CD14-positive monocyte (primary cell): ENCODE results near the gene SACM1L. TPM values are rescaled to one million over a fixed set of nuclear protein-coding genes. Genes with fewer than 3 reads are reported as not detected.
"Not testable (repeated sequence)": the region's sequence is repeated elsewhere in the genome, so short reads cannot be mapped to it uniquely, and the experiment has no call there.

Source experiments
- DNase-seq, 3 donors: peaks; one replicate each; pipeline ENCODE4 v3.0.0-alpha.2; 2011 to 2022
- H2AFZ ChIP-seq: 2 replicates; pipeline ENCODE4 v1.6.0; 2012; ENCODE audit warnings: mild to moderate bottlenecking, low read depth, low read length, inconsistent platforms; ENCODE audit not compliant: insufficient read depth, poor library complexity, severe bottlenecking
- H3K27ac ChIP-seq, 2 donors: 1 replicate in 1 of 2; 2 replicates in 1 of 2; pipeline ENCODE4 v1.5.1; 2012 to 2013; ENCODE audit warnings: low read length in 2 of 2, control low read depth in 1 of 2, inconsistent platforms in 1 of 2, low read depth in 1 of 2, mild to moderate bottlenecking in 1 of 2
- H3K27me3 ChIP-seq, 2 donors: one replicate each; pipeline versions ENCODE4 v1.6.0 to v1.6.1; 2011 to 2013; ENCODE audit warnings: low read length in 2 of 2; ENCODE audit not compliant: control insufficient read depth in 2 of 2, insufficient read depth in 2 of 2
- H3K36me3 ChIP-seq, 2 donors: replicated peaks in 1 of 2; 1 replicate in 1 of 2; 2 replicates in 1 of 2; pipeline versions ENCODE4 v1.5.1 to v1.6.1; 2012 to 2013; ENCODE audit warnings: low read length in 2 of 2, control low read depth in 1 of 2, inconsistent platforms in 1 of 2, mild to moderate bottlenecking in 1 of 2; ENCODE audit not compliant: insufficient read depth in 2 of 2, control insufficient read depth in 1 of 2
- H3K4me1 ChIP-seq, 2 donors: 1 replicate in 1 of 2; 2 replicates in 1 of 2; pipeline versions ENCODE4 v1.5.1 to v1.6.1; 2012 to 2013; ENCODE audit warnings: low read length in 2 of 2, control low read depth in 1 of 2, inconsistent platforms in 1 of 2, mild to moderate bottlenecking in 1 of 2, moderate library complexity in 1 of 2; ENCODE audit not compliant: insufficient read depth in 2 of 2, control insufficient read depth in 1 of 2
- H3K4me2 ChIP-seq: replicated peaks from 2 replicates; pipeline ENCODE3; 2012; ENCODE audit warnings: low read length, moderate library complexity, mild to moderate bottlenecking; ENCODE audit not compliant: poor library complexity, severe bottlenecking; ENCODE audit errors: extremely low read depth
- H3K4me3 ChIP-seq, 3 experiments: fragments of 200-600 bp in 1 of 3; sonication (generic) in 1 of 3; replicated peaks in 1 of 3; 1 replicate in 2 of 3; 2 replicates in 1 of 3; pipeline ENCODE4 v1.5.1; 2011 to 2013; ENCODE audit warnings: low read length in 3 of 3, mild to moderate bottlenecking in 3 of 3, control low read depth in 2 of 3, low read depth in 2 of 3, inconsistent platforms in 1 of 3, moderate library complexity in 1 of 3
- H3K79me2 ChIP-seq: 2 replicates; pipeline ENCODE4 v1.6.0; 2012; ENCODE audit warnings: mild to moderate bottlenecking, control low read depth, inconsistent platforms, low read length, moderate library complexity; ENCODE audit not compliant: insufficient read depth
- H3K9ac ChIP-seq: 2 replicates; pipeline ENCODE4 v1.6.0; 2017; ENCODE audit warnings: low read length, mild to moderate bottlenecking; ENCODE audit not compliant: insufficient read depth, poor library complexity, severe bottlenecking
- H3K9me3 ChIP-seq, 2 donors: replicated peaks in 1 of 2; 1 replicate in 1 of 2; 2 replicates in 1 of 2; pipeline versions ENCODE4 v1.5.1 to v1.6.1; 2012 to 2013; ENCODE audit warnings: low read length in 2 of 2, control low read depth in 1 of 2; ENCODE audit not compliant: control insufficient read depth in 1 of 2, insufficient read depth in 1 of 2
- H4K20me1 ChIP-seq: 2 replicates; pipeline ENCODE4 v1.6.0; 2012; ENCODE audit warnings: mild to moderate bottlenecking, low read length, control low read depth, moderate library complexity; ENCODE audit not compliant: insufficient read depth
- H3K27ac Mint-ChIP-seq, 7 donors: one replicate each; pipeline ENCODE4 v1.8.0; 2020; ENCODE audit warnings: mild to moderate bottlenecking in 7 of 7, mixed read lengths in 7 of 7, moderate library complexity in 6 of 7, inconsistent platforms in 2 of 7
- H3K27me3 Mint-ChIP-seq, 3 donors: one replicate each; pipeline ENCODE4 v1.8.0; 2021 to 2022; ENCODE audit warnings: low read depth in 3 of 3, mild to moderate bottlenecking in 3 of 3, mixed read lengths in 3 of 3, moderate library complexity in 3 of 3, inconsistent platforms in 1 of 3
- H3K36me3 Mint-ChIP-seq, 2 donors: one replicate each; pipeline ENCODE4 v1.8.0; 2020; ENCODE audit warnings: mixed read lengths in 2 of 2, inconsistent platforms in 1 of 2, mild to moderate bottlenecking in 1 of 2
- H3K4me1 Mint-ChIP-seq: one replicate; pipeline ENCODE4 v1.8.0; 2020; ENCODE audit warnings: mild to moderate bottlenecking, mixed read lengths
- H3K4me3 Mint-ChIP-seq, 2 donors: one replicate each; pipeline ENCODE4 v1.8.0; 2020; ENCODE audit warnings: mild to moderate bottlenecking in 2 of 2, mixed read lengths in 2 of 2, moderate library complexity in 1 of 2
- H3K9me3 Mint-ChIP-seq, 7 donors: one replicate each; pipeline ENCODE4 v1.8.0; 2020 to 2022; ENCODE audit warnings: mixed read lengths in 7 of 7, mild to moderate bottlenecking in 6 of 7, moderate library complexity in 6 of 7, inconsistent platforms in 2 of 7
- CTCF ChIP-seq: fragments of 200-600 bp; IDR thresholded peaks from one replicate; pipeline ENCODE4 v1.8.0; 2022; ENCODE audit warnings: antibody characterized with exemption, mild to moderate bottlenecking
- WGBS: methylation state at CpG from one replicate; pipeline ENCODE4 v1.1.5; 2013; ENCODE audit warnings: missing lambda C conversion rate; ENCODE audit not compliant: insufficient coverage; 5-methylcytosine and 5-hydroxymethylcytosine counted together
- intact Hi-C, 2 donors: fragments of 100-400 bp; cut with micrococcal nuclease; formaldehyde crosslinking; loops; one replicate each; pipeline versions ENCODE4 v1.15.0 to v1.15.1; 2023
- polyA plus RNA-seq, 3 donors: library from polyadenylated mRNA; depleted of rRNA in 1 of 3; unstranded in 2 of 3; stranded (reverse) in 1 of 3; fragments of 300-500 nt in 2 of 3; fragments of >200 nt in 1 of 3; fragmentation: Illumina TruSeq in 2 of 3; gene quantifications; 1 replicate in 2 of 3; 2 replicates in 1 of 3; pipeline ENCODE4 v1.2.3, GENCODE V29; 2012 to 2021

Gene SACM1L
- polyA plus RNA-seq, 3 donors = 14.6 to 25.7 (median 21.5) TPM

DNA sequence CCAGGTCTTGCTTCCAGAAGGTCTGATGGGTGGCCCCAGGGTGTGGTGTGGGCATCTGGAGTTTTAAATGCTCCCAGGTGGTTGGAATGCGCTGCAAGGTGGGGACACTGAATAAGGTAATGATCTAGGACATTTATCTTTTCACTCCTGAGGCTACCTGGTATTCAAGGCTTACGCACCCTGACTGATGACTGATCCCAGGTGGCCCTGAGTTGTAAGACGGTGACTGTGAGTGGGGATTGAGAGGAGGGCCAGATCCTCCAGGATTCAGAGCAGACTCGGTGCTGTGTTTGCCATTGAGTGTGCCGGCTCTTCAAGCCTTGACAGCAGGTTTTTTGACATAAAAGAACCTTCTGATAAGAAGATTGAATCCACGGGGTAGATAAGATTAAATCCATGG is 66.9 kb downstream of the SACM1L start:
- Mint-ChIP-seq H3K27ac (no peak overlapping the region), H3K9me3 (no peaks in the 10 kb centered on the region), H3K27me3 (peaks cover 0 to 2% (median 0%) of the 10 kb centered on the region in 3 donors), H3K4me3 (no peak overlapping the region), H3K36me3 (no peaks in the 10 kb centered on the region), H3K4me1 (no peaks in the 10 kb centered on the region)
- no peaks in the 10 kb centered on the region for H3K4me1 ChIP-seq
- H2AFZ ChIP-seq = no peak overlapping the region
- no peaks in the 10 kb centered on the region for H4K20me1 ChIP-seq
- H3K27me3 ChIP-seq = no peaks in the 10 kb centered on the region
- no peak overlapping the region for H3K4me3 ChIP-seq
- 100% methylated on average over 5 of the region's 6 CpGs for WGBS
- no peak for DNase-seq
- H3K36me3 ChIP-seq = no peaks in the 10 kb centered on the region
- no peaks in the 10 kb centered on the region for H3K79me2 ChIP-seq
- H3K4me2 ChIP-seq = no peak overlapping the region
- TF ChIP-seq CTCF = no peak
- H3K9me3 ChIP-seq = no peaks in the 10 kb centered on the region
- H3K27ac ChIP-seq = no peak overlapping the region
- intact Hi-C loops = no loop called here
- H3K9ac ChIP-seq = no peak overlapping the region

DNA sequence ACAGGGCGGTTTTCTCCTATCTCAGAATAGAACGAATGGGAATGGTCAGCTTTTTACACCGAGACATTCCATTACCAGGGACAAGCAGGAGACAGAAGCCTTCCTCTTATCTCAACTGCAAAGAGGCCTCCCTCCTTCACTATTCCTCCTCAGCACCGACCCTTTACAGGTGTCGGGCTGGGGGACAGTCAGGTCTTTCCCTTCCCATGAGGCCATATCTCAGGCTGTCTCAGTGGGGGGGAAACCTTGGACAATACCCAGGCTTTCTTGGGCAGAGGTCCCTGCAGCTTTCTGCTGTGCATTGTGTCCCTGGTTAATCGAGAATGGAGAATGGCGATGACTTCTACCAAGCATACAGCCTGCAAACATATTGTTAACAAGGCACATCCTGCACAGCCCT is 67.9 kb downstream of the SACM1L start:
- H4K20me1 ChIP-seq, H3K9me3 ChIP-seq, H3K36me3 ChIP-seq, intact Hi-C loops, H3K4me1 ChIP-seq, H3K27ac ChIP-seq, H3K4me1 Mint-ChIP-seq, H3K9ac ChIP-seq, H2AFZ ChIP-seq, H3K4me3 Mint-ChIP-seq, H3K27me3 ChIP-seq, H3K4me3 ChIP-seq, H3K36me3 Mint-ChIP-seq, H3K9me3 Mint-ChIP-seq, H3K27me3 Mint-ChIP-seq, H3K4me2 ChIP-seq, H3K79me2 ChIP-seq, DNase-seq: not testable (repeated sequence)
- WGBS = 80% methylated on average over 1 of the region's 7 CpGs
- H3K27ac Mint-ChIP-seq = peak overlapping the region in 1 of 7 donors; percentile 20
